Naive B cell (primary cell): Measurements from ENCODE around the gene PIAS4. TPM values are rescaled to one million over a fixed set of nuclear protein-coding genes. Genes with fewer than 3 reads are reported as not detected.

Experiments used
- ATAC-seq, 2 donors: fragments of 150-1000 bp; cut with Tn5 transposase; 2 replicates each; pipeline ENCODE4 v1.10.0; 2021; ENCODE audit warnings: low read depth in 2 of 2, mild to moderate bottlenecking in 2 of 2, moderate library complexity in 2 of 2
- DNase-seq: peaks from one replicate; pipeline ENCODE4 v3.0.0; 2022
- H3K27ac Mint-ChIP-seq, 6 donors: one replicate each; pipeline ENCODE4 v1.8.0; 2020 to 2022; ENCODE audit warnings: mild to moderate bottlenecking in 6 of 6, mixed read lengths in 6 of 6, moderate library complexity in 5 of 6, inconsistent platforms in 2 of 6
- H3K27me3 Mint-ChIP-seq, 3 donors: one replicate each; pipeline ENCODE4 v1.8.0; 2021 to 2022; ENCODE audit warnings: mixed read lengths in 3 of 3, mild to moderate bottlenecking in 1 of 3
- H3K36me3 Mint-ChIP-seq, 2 donors: one replicate each; pipeline ENCODE4 v1.8.0; 2020 to 2022; ENCODE audit warnings: mixed read lengths in 2 of 2, inconsistent platforms in 1 of 2, mild to moderate bottlenecking in 1 of 2
- H3K4me1 Mint-ChIP-seq, 3 donors: one replicate each; pipeline ENCODE4 v1.8.0; 2020 to 2022; ENCODE audit warnings: mixed read lengths in 3 of 3, inconsistent platforms in 1 of 3, mild to moderate bottlenecking in 1 of 3, moderate library complexity in 1 of 3
- H3K4me3 Mint-ChIP-seq, 8 donors: one replicate each; pipeline ENCODE4 v1.8.0; 2020 to 2022; ENCODE audit warnings: mild to moderate bottlenecking in 8 of 8, mixed read lengths in 8 of 8, moderate library complexity in 8 of 8, inconsistent platforms in 2 of 8
- H3K9me3 Mint-ChIP-seq, 7 donors: one replicate each; pipeline ENCODE4 v1.8.0; 2020 to 2022; ENCODE audit warnings: mixed read lengths in 7 of 7, mild to moderate bottlenecking in 5 of 7, inconsistent platforms in 2 of 7, moderate library complexity in 1 of 7
- polyA plus RNA-seq, 6 donors: library from polyadenylated mRNA; unstranded; fragments of 300-500 nt; fragmentation: Illumina TruSeq; gene quantifications; one replicate each; pipeline ENCODE4 v1.2.3, GENCODE V29; 2021; ENCODE audit warnings: low read depth in 6 of 6

The PIAS4 gene
- polyA plus RNA-seq, 6 donors from 2014 or later, result 5.1 to 12.1 (median 6.1) TPM

DNA sequence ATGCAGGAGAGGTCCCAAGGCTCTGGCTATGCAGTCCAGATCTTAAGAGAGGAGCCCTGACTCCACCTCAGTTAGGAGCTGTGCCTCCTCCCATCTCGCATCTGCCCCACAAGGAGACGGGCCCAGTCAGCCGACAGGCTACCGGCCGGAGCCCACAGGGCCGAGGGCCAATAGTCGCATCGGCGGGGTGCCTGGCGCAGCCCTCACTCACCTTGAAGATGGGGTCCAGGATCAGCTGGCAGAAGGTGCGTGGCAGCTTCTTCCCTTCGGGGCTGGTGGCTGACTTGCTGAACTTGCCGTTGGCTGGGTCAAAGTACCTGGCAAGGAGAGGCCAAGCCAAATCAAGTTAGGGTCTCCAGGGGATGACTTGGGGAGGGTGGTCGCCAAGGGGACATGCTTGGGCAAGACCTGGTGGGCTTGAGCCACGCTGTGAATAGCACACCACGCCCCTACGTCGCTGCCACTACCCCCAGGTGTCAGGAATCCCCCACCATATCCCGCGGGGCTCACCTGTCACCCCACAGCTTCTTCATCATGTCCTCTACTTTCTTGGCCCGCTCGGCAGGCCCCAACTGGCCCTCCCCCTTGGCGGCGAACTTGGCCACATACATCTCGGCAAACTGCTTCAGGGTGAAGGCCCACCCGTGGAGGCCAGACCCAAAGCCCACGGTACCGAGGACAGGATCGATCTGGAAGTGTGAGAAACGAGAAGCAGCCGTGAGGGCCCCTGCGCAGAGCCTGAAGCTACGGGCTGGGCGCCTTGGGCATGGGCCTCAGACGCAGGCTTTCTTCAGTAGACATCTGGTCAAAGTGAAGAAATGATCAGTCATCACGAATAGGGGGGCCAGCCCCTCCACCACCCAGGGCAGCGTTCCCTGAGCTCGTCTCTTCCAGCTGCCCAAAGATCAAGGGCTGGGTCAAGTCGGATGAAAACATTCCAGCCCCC is 25.5 kb upstream of the PIAS4 start:
- ATAC-seq, result no peak
- Mint-ChIP-seq H3K27me3 (no peaks in the 10 kb centered on the region), H3K36me3 (peaks cover 5 to 13% of the 10 kb centered on the region in 2 donors), H3K9me3 (peaks cover 0 to 2% (median 0%) of the 10 kb centered on the region in 7 donors), H3K4me3 (peak overlapping the region in 5 of 8 donors; percentile 57 to 99 (median 80)), H3K27ac (peak overlapping the region in 1 of 6 donors; percentile 97), H3K4me1 (peaks cover 36 to 53% (median 49%) of the 10 kb centered on the region in 3 donors)
- DNase-seq, result no peak

DNA sequence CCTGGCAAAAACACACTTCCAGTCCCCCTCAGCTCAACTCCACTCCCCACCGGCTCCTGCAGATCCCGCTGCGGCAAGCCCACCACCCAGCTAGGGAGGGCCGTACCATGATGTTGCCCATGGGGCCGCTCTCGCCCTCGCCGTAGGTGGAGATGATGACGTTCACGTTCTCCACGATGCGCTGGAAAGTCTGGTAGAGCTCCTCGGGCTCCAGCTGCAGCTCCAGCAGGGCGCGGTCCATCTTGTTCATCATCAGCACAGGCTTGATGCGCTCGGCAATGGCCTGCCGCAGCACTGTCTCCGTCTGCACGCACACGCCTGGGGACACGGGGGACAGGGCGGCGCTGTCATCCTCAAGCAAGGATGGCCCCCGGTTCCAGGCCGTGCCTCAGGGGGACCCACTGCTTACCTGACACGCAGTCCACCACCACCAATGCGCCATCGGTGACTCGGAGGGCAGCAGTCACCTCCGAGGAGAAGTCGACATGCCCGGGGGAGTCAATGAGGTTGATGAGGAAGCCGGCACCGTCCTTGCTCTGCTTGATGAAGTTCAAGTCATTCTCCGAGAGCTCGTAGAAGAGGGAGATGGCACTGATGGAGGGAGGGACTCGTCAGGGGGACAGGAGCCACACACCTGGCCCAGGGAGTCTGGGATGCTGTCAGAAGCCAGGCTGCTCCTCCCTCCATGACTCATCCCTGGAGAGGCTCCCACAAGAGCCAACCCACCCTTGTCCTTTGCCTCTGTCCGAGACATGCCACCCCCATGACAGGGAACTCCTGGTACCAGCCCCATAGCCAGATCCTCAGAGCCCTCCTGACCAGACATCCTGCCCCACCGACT is 24.6 kb upstream of the PIAS4 start:
- Mint-ChIP-seq H3K36me3 (peaks cover 5 to 11% of the 10 kb centered on the region in 2 donors), H3K27ac (peak overlapping the region; percentile 49 to 98 (median 85)), H3K27me3 (no peaks in the 10 kb centered on the region), H3K4me3 (peak overlapping the region; percentile 80 to 99 (median 98)), H3K9me3 (peaks cover 0 to 2% (median 0%) of the 10 kb centered on the region in 7 donors), H3K4me1 (peaks cover 36 to 61% (median 56%) of the 10 kb centered on the region in 3 donors)
- ATAC-seq (no peak), DNase-seq (no peak)

DNA sequence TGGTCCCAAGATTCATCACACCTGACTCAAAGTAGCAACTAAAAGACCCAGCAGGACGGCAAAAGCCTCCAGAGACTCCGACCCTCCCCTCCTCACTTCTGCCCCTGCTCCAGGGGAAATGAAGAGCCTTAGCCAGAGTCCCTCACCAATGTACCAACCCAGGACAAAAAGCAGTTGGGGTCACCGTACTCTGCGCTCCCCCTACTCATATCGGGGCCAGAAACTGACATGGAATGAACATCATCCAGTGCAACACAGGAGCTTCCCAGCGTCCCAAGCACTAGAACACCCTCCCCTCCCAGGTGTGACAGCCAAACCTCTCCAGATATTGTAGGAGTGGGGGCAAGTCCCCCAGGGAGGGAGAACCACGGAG is 24.0 kb upstream of the PIAS4 start:
- Mint-ChIP-seq H3K36me3 (peaks cover 5 to 8% of the 10 kb centered on the region in 2 donors), H3K9me3 (peaks cover 0 to 2% (median 0%) of the 10 kb centered on the region in 7 donors), H3K27ac (peak overlapping the region; percentile 49 to 99 (median 98)), H3K4me3 (peak overlapping the region; percentile 80 to 99 (median 98)), H3K27me3 (no peaks in the 10 kb centered on the region), H3K4me1 (peaks cover 33 to 63% (median 57%) of the 10 kb centered on the region in 3 donors)
- DNase-seq (no peak), ATAC-seq (no peak)

GRCh38 chr19:3983936-3984583 is 23.5 kb upstream of the PIAS4 start:
- DNase-seq, result no peak
- Mint-ChIP-seq H3K4me1 (peaks cover 33 to 63% (median 55%) of the 10 kb centered on the region in 3 donors), H3K27me3 (no peaks in the 10 kb centered on the region), H3K4me3 (peak overlapping the region; percentile 83 to 99 (median 98)), H3K9me3 (peaks cover 0 to 2% (median 0%) of the 10 kb centered on the region in 7 donors), H3K27ac (peak overlapping the region; percentile 96 to 99 (median 98)), H3K36me3 (peaks cover 5 to 8% of the 10 kb centered on the region in 2 donors)
- no peak for ATAC-seq

DNA sequence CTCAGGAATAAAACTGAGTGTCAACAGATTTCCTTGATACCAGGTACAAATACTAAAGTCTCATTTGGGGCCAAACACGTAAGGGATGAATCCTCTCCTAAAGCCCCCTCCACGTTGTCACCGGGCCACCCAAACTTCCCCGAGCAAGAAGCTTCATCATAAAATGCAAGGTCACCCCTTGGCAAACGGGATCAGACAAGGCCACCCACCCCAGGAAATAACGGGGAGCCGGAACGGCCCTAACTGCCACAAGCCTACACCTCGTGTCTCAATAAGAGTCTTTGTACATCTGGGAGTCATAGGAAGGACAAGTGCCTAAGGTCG is 23.0 kb upstream of the PIAS4 start:
- Mint-ChIP-seq H3K4me1 (peaks cover 33 to 64% (median 51%) of the 10 kb centered on the region in 3 donors), H3K9me3 (peaks cover 0 to 2% (median 0%) of the 10 kb centered on the region in 7 donors), H3K4me3 (peak overlapping the region; percentile 83 to 99 (median 98)), H3K27me3 (no peaks in the 10 kb centered on the region), H3K27ac (peak overlapping the region; percentile 96 to 99 (median 98)), H3K36me3 (peaks cover 5 to 8% of the 10 kb centered on the region in 2 donors)
- ATAC-seq (no peak), DNase-seq (no peak)

DNA sequence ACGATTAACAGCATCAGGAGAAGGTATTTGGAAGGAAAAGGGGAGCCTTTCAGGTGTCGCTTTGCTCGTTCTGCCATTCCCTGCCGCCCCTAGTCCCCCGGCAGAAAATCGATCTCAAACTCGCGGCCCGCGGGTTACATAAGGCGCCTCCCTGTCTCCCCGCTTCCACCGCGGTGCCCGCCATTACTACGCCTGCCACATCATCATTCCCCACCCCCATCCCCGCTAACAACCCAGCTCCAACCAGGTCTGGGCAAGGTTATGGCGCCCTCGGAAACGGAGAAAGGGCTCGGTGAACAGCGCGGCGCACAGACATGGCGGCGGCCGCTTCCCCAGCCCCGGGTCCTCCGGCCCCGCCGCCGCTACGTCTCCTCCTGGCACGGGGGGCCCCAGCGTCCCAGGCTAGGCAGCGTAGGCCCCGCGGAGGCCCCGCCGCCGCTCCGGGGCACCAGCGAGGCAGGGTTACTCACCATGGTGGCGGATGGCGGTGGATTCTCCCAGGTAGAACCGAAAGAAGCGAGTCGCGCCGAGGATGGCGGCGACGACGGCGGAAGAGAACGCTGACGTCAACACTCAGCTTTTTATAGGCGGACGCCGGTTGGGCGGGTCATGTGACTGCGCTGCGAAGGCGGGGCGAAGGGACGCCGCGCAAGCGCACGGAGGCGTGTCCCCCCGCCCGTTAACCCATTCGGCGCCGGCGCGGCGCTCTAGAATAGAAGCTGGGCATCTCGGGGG is 22.5 kb upstream of the PIAS4 start, which contains the start of gene EEF2:
Gene EEF2, minus strand, starts transcription at position 556 of the 735 bp plus-strand sequence. Its CDS starts 83 bp downstream, at position 473.
- peak; percentile 91 for DNase-seq
- Mint-ChIP-seq H3K27me3 (no peaks in the 10 kb centered on the region), H3K9me3 (peaks cover 0 to 2% (median 0%) of the 10 kb centered on the region in 7 donors), H3K4me1 (peaks cover 35 to 65% (median 47%) of the 10 kb centered on the region in 3 donors), H3K4me3 (peak within 1 kb of the TSS; percentile 83 to 99 (median 98)), H3K27ac (peak within 1 kb of the TSS; percentile 96 to 99 (median 98)), H3K36me3 (peaks cover 5 to 8% of the 10 kb centered on the region in 2 donors)
- ATAC-seq, result peak; percentile 58 to 59

- ATAC-seq, result no peak
- Mint-ChIP-seq H3K36me3 (peaks cover 5 to 8% of the 10 kb centered on the region in 2 donors), H3K4me1 (peaks cover 40 to 65% (median 49%) of the 10 kb centered on the region in 3 donors)
Measured at GRCh38 chr19:3985643-3986259, 21.8 kb upstream of the PIAS4 start.

DNA sequence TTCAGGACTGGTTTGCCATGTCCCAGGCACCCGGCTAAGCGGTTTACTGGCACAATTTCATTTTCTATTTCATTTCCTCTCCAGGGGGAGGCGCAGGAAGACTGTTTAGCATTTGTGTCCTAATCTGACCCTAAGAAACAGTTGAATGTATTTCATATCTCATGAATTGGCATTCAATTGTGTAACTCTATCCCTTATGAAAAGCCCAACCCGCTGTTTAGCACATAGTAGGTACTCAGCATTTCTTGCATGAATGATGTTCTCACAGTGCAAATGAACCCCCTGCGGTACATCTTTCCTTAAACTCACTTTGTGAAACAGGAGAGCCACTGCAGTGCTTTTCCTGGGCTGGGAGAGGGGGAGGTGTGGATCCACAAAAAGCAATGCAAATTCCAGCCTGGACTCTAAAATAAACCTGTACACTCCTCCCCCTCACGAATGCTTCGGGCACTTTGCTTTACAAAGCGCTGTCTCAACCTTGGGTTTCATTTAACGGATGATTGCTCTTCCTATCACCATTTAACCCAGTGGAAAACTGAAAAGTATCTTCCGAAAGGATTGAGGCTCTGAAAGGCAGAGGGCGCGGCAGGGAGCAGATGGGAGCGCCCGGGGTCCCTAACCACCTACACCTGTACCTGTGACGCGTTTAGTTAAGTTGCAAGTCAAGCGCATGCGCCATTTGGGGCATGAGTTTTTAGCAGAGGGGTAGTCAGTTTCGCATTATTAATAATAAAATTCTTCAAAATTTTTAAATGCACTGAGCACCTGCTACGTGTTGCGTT is 21.1 kb upstream of the PIAS4 start:
- Mint-ChIP-seq H3K36me3 (peaks cover 5 to 8% of the 10 kb centered on the region in 2 donors), H3K4me3 (peak overlapping the region; percentile 83 to 99 (median 98)), H3K4me1 (peaks cover 38 to 64% (median 53%) of the 10 kb centered on the region in 3 donors), H3K27ac (peak overlapping the region; percentile 96 to 99 (median 98)), H3K27me3 (no peaks in the 10 kb centered on the region), H3K9me3 (peaks cover 0 to 2% (median 0%) of the 10 kb centered on the region in 7 donors)
- peak; percentile 77 for DNase-seq
- ATAC-seq, result peak; percentile 35 to 37

More at GRCh38 chr19:3985643-3986259, 21.8 kb upstream of the PIAS4 start:
- H3K4me3 Mint-ChIP-seq, result peak overlapping the region; percentile 83 to 99 (median 98)
- no peaks in the 10 kb centered on the region for H3K27me3 Mint-ChIP-seq
- no peak for DNase-seq
- peaks cover 0 to 2% (median 0%) of the 10 kb centered on the region in 7 donors for H3K9me3 Mint-ChIP-seq
- H3K27ac Mint-ChIP-seq, result peak overlapping the region; percentile 96 to 99 (median 98)

DNA sequence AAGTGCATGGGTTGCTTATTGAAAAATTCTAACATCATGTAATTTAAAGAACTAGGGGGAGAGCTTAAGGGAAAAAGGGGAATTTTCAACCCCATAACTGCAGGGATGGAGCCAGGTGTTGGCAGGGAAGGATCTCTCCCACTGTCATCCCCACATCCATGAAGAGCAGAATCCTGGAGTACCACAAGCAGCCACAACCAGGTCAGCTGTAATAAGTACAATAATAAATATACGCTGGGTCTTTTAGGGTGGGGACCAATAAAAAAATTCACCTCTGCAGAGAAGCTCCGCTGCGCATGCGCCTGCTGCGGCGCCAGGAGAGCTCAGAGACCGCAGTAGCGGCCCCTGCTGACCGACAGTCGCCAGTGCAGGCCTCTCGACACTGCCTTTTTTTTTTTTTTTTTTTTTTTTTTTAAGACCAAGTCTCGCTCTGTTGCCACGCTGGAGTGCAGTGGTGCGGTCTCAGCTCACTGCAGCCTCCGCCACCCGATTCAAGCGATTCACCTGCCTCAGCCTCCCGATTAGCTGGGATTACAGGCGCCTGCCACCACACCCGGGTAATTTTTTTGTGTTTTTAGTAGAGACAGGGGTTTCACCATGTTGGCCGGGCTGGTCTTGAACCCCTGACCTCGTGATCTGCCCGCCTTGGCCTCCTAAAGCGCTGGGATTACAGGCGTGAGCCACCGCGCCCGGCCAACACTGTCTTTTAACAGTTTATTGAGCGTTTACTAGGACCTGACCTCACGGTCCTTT is 19.7 kb upstream of the PIAS4 start:
- Mint-ChIP-seq H3K27me3 (no peaks in the 10 kb centered on the region), H3K4me1 (peaks cover 37 to 60% (median 50%) of the 10 kb centered on the region in 3 donors), H3K27ac (peak overlapping the region; percentile 92 to 97 (median 95)), H3K9me3 (peaks cover 0 to 2% (median 0%) of the 10 kb centered on the region in 7 donors), H3K36me3 (peaks cover 5 to 8% of the 10 kb centered on the region in 2 donors), H3K4me3 (peak overlapping the region; percentile 79 to 99 (median 97))
- DNase-seq (peak; percentile 87), ATAC-seq (peak; percentile 22 to 26)

- no peaks in the 10 kb centered on the region for H3K36me3 Mint-ChIP-seq
Measured at GRCh38 chr19:3990815-3991117, 16.8 kb upstream of the PIAS4 start.

DNA sequence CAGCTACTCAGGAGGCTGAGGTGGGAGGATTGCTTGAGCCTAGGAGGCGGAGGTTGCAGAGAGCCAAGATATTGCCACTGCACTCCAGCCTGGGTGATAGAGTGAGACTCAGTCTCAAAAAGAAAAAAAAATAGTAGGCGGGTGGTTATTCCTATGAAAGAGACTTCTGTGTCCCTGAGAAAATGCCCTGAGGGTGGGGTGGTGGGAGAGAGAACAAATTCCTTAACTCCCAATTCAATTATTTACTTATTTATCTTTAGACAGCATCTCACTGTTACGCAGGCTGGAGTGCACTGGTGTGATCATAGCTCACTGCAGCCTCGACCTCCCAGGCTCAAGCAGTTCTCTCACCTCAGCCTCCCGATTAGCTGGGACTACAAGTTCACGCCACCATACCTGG is 11.9 kb upstream of the PIAS4 start:
- no peaks in the 10 kb centered on the region for H3K9me3 Mint-ChIP-seq
- DNase-seq, result no peak
- no peaks in the 10 kb centered on the region for H3K27me3 Mint-ChIP-seq
- H3K4me1 Mint-ChIP-seq, result peaks cover 4 to 11% (median 7%) of the 10 kb centered on the region in 3 donors
- no peak overlapping the region for H3K27ac Mint-ChIP-seq
- H3K36me3 Mint-ChIP-seq, result no peaks in the 10 kb centered on the region
- no peak overlapping the region for H3K4me3 Mint-ChIP-seq
- no peak for ATAC-seq

More at GRCh38 chr19:3990815-3991117, 16.8 kb upstream of the PIAS4 start:
- H3K4me1 Mint-ChIP-seq, result peaks cover 18 to 37% (median 22%) of the 10 kb centered on the region in 3 donors
- ATAC-seq, result no peak
- no peaks in the 10 kb centered on the region for H3K27me3 Mint-ChIP-seq
- DNase-seq, result no peak
- no peaks in the 10 kb centered on the region for H3K9me3 Mint-ChIP-seq
- peak overlapping the region in 5 of 8 donors; percentile 6 to 80 (median 63) for H3K4me3 Mint-ChIP-seq
- H3K27ac Mint-ChIP-seq, result peak overlapping the region in 3 of 6 donors; percentile 29 to 91 (median 45)
